ENCODE measurements around the gene WDR64. TPM values are rescaled to one million over a fixed set of nuclear protein-coding genes. Genes with fewer than 3 reads are reported as not detected.

WDR64 gene
- total RNA-seq, 1 experiment from 2014 or later = not detected

DNA sequence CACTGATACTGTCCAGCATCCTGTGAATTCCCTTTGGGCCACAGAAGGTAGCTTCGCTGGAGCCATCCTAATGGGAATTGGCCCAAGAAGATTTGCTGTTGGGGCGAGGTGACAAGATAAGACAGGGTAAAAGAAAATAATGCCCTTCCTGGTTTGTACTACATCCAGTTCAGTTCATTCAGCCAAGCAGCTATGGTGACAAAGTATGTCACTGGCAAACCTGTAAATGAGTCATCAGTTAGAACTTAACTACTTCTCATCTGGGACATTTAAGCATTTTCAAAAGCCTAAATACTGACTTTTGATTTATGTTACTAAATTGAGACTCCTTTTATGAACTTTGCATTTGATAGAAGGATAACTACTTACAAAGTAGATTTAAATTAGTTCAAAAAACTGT lies 54.2 kb downstream of the WDR64 start:
- ChIA-PET CTCF (no interaction called here), POLR2A (ENCODE audit: low non-redundant PET) (no interaction called here)
- DNase-seq (ENCODE audit: low spot score) = no peak
- H3K4me1 ChIP-seq (ENCODE audit: insufficient read depth, low read length, poor library complexity, severe bottlenecking) = peaks cover 6% of the 10 kb centered on the region
- intact Hi-C loops (cut with micrococcal nuclease; ENCODE audit: unreplicated experiment) = no loop called here
- no peaks in the 10 kb centered on the region for H3K36me3 ChIP-seq (ENCODE audit: insufficient read depth, low read length, poor library complexity, severe bottlenecking)
- no TSS peak for BruUV-seq (replicated peaks)
- no peaks in the 10 kb centered on the region for H3K27me3 ChIP-seq (replicated peaks; ENCODE audit: insufficient read depth, low read depth, low read length, poor library complexity)
- H3K9me3 ChIP-seq (ENCODE audit: low read depth, low read length, poor library complexity, severe bottlenecking) = no peaks in the 10 kb centered on the region
- no peak overlapping the region for H3K27ac ChIP-seq (ENCODE audit: low read depth, low read length, poor library complexity, severe bottlenecking)
- TF ChIP-seq, protein P1, sequence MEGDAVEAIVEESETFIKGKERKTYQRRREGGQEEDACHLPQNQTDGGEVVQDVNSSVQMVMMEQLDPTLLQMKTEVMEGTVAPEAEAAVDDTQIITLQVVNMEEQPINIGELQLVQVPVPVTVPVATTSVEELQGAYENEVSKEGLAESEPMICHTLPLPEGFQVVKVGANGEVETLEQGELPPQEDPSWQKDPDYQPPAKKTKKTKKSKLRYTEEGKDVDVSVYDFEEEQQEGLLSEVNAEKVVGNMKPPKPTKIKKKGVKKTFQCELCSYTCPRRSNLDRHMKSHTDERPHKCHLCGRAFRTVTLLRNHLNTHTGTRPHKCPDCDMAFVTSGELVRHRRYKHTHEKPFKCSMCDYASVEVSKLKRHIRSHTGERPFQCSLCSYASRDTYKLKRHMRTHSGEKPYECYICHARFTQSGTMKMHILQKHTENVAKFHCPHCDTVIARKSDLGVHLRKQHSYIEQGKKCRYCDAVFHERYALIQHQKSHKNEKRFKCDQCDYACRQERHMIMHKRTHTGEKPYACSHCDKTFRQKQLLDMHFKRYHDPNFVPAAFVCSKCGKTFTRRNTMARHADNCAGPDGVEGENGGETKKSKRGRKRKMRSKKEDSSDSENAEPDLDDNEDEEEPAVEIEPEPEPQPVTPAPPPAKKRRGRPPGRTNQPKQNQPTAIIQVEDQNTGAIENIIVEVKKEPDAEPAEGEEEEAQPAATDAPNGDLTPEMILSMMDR (conservative IDR thresholded peaks at IDR 0.05; ENCODE audit: low read depth, low read length) = no peak
- TF ChIP-seq EZH2 (IDR thresholded peaks at IDR 0.05; ENCODE audit: borderline replicate concordance, low read depth, low read length, poor library complexity, severe bottlenecking) = no peak
- H3K4me3 ChIP-seq (ENCODE audit: low read depth, low read length, poor library complexity, severe bottlenecking) = no peak overlapping the region

DNA sequence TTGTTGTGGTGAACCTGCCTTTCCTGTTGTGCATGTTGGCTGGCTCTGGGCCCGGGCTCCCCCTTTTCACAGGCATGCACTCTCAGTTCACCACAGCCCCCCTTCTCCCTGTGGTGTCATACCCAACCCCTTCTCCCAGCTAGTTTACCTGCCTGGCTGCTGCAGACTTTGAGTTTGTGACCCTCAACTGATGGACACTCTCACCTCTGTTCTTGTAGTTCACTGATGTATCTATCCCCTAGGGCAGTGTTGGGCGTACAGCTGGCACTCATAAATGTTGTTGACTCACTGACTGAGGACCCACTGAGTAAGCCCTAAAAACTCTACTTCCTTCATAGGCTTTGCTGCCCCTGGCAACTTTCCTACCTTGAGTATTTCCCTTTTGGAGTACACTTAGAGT lies 54.9 kb downstream of the WDR64 start:
- Histone ChIP-seq H3K4me3 (ENCODE audit: low read depth, low read length, poor library complexity, severe bottlenecking) (no peak overlapping the region), H3K4me1 (ENCODE audit: insufficient read depth, low read length, poor library complexity, severe bottlenecking) (peaks cover 6% of the 10 kb centered on the region), H3K27me3 (replicated peaks; ENCODE audit: insufficient read depth, low read depth, low read length, poor library complexity) (no peaks in the 10 kb centered on the region), H3K9me3 (ENCODE audit: low read depth, low read length, poor library complexity, severe bottlenecking) (no peaks in the 10 kb centered on the region), H3K27ac (ENCODE audit: low read depth, low read length, poor library complexity, severe bottlenecking) (no peak overlapping the region), H3K36me3 (ENCODE audit: insufficient read depth, low read length, poor library complexity, severe bottlenecking) (no peaks in the 10 kb centered on the region)
- POLR2A ChIA-PET (ENCODE audit: low non-redundant PET) = no interaction called here
- TF ChIP-seq, protein P1 (conservative IDR thresholded peaks at IDR 0.05; ENCODE audit: low read depth, low read length) = no peak
- TF ChIP-seq EZH2 (IDR thresholded peaks at IDR 0.05; ENCODE audit: borderline replicate concordance, low read depth, low read length, poor library complexity, severe bottlenecking) = no peak
- DNase-seq (ENCODE audit: low spot score) = no peak
- intact Hi-C loops (cut with micrococcal nuclease; ENCODE audit: unreplicated experiment) = no loop called here
- BruUV-seq (replicated peaks) = no TSS peak
- CTCF ChIA-PET = no interaction called here

DNA sequence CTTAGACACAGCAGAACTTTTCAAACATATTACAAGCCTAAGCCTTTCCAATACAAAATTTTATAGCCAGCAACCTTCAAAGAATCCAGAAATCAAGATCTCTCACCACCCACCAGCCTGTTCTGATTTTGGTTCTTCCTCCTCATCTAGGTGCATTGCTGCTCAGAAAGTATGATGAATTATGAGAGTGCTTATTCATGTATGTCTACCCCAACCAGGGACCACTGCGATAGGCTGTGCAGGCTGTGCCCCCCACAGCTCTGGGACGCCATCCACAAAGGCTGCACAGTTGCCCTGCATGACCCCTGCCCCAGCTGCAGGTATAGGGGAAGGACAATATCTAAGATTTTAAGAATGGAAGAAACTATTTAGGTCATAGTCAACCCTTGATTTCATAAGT lies 55.4 kb downstream of the WDR64 start:
- POLR2A ChIA-PET (ENCODE audit: low non-redundant PET) = no interaction called here
- intact Hi-C loops (cut with micrococcal nuclease; ENCODE audit: unreplicated experiment) = no loop called here
- CTCF ChIA-PET = no interaction called here
- no peaks in the 10 kb centered on the region for H3K27me3 ChIP-seq (replicated peaks; ENCODE audit: insufficient read depth, low read depth, low read length, poor library complexity)
- H3K4me3 ChIP-seq (ENCODE audit: low read depth, low read length, poor library complexity, severe bottlenecking) = no peak overlapping the region
- H3K4me1 ChIP-seq (ENCODE audit: insufficient read depth, low read length, poor library complexity, severe bottlenecking) = peaks cover 1% of the 10 kb centered on the region
- DNase-seq (ENCODE audit: low spot score) = no peak
- BruUV-seq (replicated peaks) = no TSS peak
- H3K9me3 ChIP-seq (ENCODE audit: low read depth, low read length, poor library complexity, severe bottlenecking) = no peaks in the 10 kb centered on the region
- TF ChIP-seq EZH2 (IDR thresholded peaks at IDR 0.05; ENCODE audit: borderline replicate concordance, low read depth, low read length, poor library complexity, severe bottlenecking) = no peak
- TF ChIP-seq, protein P1 (conservative IDR thresholded peaks at IDR 0.05; ENCODE audit: low read depth, low read length) = no peak
- no peak overlapping the region for H3K27ac ChIP-seq (ENCODE audit: low read depth, low read length, poor library complexity, severe bottlenecking)
- H3K36me3 ChIP-seq (ENCODE audit: insufficient read depth, low read length, poor library complexity, severe bottlenecking) = no peaks in the 10 kb centered on the region

Data from A673 (cell line).